ENCODE measurements around the gene XPO4.

DNA sequence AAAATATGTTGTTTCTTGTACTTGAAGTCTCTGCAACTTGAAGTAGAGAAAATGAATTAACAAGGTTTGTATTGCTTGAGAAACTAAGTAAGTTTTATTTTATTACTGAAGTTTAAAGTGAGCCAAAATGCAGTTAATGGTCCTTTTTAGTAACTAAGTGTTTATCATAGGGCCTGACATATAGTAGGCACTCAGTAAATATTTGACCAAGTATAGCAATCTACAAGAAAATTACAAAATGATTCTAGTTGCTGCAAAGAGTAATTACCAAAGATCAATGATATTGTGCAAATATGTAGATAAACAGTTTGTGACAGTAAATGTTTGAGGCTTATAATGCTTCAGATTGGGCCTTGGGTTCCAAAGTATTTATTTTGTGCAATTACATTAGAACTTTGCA is 2.4 kb upstream of the XPO4 start:
- TF ChIP-seq, protein P1, sequence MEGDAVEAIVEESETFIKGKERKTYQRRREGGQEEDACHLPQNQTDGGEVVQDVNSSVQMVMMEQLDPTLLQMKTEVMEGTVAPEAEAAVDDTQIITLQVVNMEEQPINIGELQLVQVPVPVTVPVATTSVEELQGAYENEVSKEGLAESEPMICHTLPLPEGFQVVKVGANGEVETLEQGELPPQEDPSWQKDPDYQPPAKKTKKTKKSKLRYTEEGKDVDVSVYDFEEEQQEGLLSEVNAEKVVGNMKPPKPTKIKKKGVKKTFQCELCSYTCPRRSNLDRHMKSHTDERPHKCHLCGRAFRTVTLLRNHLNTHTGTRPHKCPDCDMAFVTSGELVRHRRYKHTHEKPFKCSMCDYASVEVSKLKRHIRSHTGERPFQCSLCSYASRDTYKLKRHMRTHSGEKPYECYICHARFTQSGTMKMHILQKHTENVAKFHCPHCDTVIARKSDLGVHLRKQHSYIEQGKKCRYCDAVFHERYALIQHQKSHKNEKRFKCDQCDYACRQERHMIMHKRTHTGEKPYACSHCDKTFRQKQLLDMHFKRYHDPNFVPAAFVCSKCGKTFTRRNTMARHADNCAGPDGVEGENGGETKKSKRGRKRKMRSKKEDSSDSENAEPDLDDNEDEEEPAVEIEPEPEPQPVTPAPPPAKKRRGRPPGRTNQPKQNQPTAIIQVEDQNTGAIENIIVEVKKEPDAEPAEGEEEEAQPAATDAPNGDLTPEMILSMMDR (IDR thresholded peaks at IDR 0.05) = no peak
- TF ChIP-seq POLR2A (IDR thresholded peaks at IDR 0.05) = no peak
